ENCODE results near the gene CCDC120. TPM values are rescaled to one million over a fixed set of nuclear protein-coding genes. Genes with fewer than 3 reads are reported as not detected.

CCDC120 gene
- total and polyA plus RNA-seq, 9 of the 15 experiments (the other 6 are each of a cell fraction or from before 2014, with no cell fraction given) = 0.13 to 3.6 (median 0.54) TPM

DNA sequence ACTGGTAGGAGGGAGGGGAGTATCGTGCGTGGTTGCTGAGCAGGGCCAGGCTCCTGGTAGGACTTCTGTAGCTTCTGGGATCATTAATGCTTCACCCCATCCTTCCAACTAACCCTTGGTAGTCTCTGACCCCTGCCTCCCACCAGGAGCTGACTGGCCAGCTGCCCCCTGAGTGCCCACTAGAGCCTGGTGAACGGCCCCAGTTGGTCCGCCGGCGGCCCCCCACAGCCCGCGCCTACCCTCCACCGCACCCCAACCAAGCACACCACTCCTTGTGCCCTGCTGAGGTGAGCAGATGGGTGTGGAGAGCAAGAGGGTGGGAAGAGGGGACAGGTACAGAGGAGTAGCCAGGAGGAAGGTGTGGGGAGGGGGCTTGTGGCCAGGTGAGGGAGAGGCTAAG, 4.9 kb downstream of the CCDC120 start (continued):
- TF ChIP-seq PPARD (CRISPR knock-in tag; IDR thresholded peaks at IDR 0.05) = no peak
- TF ChIP-seq NEUROD1 (IDR thresholded peaks at IDR 0.05; ENCODE audit: borderline replicate concordance, low read depth, low read length, partially characterized antibody) = no peak
- no peak for TF ChIP-seq ZNF280B (CRISPR knock-in tag; IDR thresholded peaks at IDR 0.05)
- TF ChIP-seq ZNF384 (IDR thresholded peaks at IDR 0.05; ENCODE audit: low read depth, low read length) = no peak

- Histone ChIP-seq H3K79me2 (ENCODE audit: control insufficient read depth, insufficient read depth, low read length) (no peaks in the 10 kb centered on the region), H2AFZ (ENCODE audit: low read depth, low read length) (no peak overlapping the region), H3K36me3 (ENCODE audit: control insufficient read depth, insufficient read depth, low read length) (no peaks in the 10 kb centered on the region), H4K20me1 (replicated peaks; ENCODE audit: control insufficient read depth, insufficient read depth, low read length) (no peaks in the 10 kb centered on the region), H3K9me3 (replicated peaks; ENCODE audit: control insufficient read depth, insufficient read depth, low read depth, low read length) (no peaks in the 10 kb centered on the region), H3K4me2 (ENCODE audit: insufficient read depth, low read length) (no peak overlapping the region), H3K4me3 (no peak overlapping the region), H3K9me1 (ENCODE audit: control insufficient read depth, insufficient read depth, low read length) (no peaks in the 10 kb centered on the region), H3K4me1 (replicated peaks in 1 of 2; ENCODE audit: control insufficient read depth in 2 of 2, insufficient read depth in 2 of 2, low read length in 2 of 2) (peaks cover 0 to 35% of the 10 kb centered on the region in 2 experiments; a peak in 4 of 5 replicates), H3K27me3 (ENCODE audit: control insufficient read depth in 2 of 2, insufficient read depth in 2 of 2, low read length in 2 of 2) (no peaks in the 10 kb centered on the region), H3K27ac (ENCODE audit: extremely low read depth, low read depth, low read length) (no peak overlapping the region), H3K9ac (ENCODE audit: insufficient read depth in 1 of 2, low read depth in 2 of 2, low read length in 2 of 2) (no peak overlapping the region; a peak in 1 of 4 replicates)
- in situ Hi-C loops (cut with MboI) = no loop called here
- intact Hi-C loops (cut with micrococcal nuclease) = no loop called here
- 79% methylated on average over 6 of the region's 20 CpGs for whole genome bisulfite sequencing (ENCODE audit: insufficient coverage, low coverage, missing lambda C conversion rate)
- ATAC-seq = no peak
- ChIA-PET CTCF (ENCODE audit: low intra/inter-chr PET ratio) (no interaction called here), POLR2A (interaction anchor here (1.0 kb wide), 1 partner anchor 16 kb away, joined by 3 read pairs; no protein-coding TSS in a partner anchor)
- no TSS peak for BruUV-seq (replicated peaks)
- no peak for DNase-seq (ENCODE audit: extremely low read depth in 1 of 4, low spot score in 3 of 4)
- no peak for FAIRE-seq
- no peak for TF ChIP-seq ZC3H11A (IDR thresholded peaks at IDR 0.05; ENCODE audit: low read depth, low read length)
- TF ChIP-seq HMG20B (CRISPR knock-in tag; IDR thresholded peaks at IDR 0.05) = no peak
- no peak for TF ChIP-seq CBX3 (IDR thresholded peaks at IDR 0.05; ENCODE audit: borderline replicate concordance in 1 of 2, low read length in 2 of 2)
- TF ChIP-seq ZNF174 (CRISPR knock-in tag; IDR thresholded peaks at IDR 0.05) = no peak
- no peak for TF ChIP-seq PTBP1 (IDR thresholded peaks at IDR 0.05; ENCODE audit: low read depth, low read length)
- TF ChIP-seq MIER1 (IDR thresholded peaks at IDR 0.05; ENCODE audit: low read depth) = no peak
- TF ChIP-seq FOXM1 (IDR thresholded peaks at IDR 0.05; ENCODE audit: low read depth) = no peak
- TF ChIP-seq FOXM1 (CRISPR knock-in tag; IDR thresholded peaks at IDR 0.05; ENCODE audit: low read depth) = no peak
- TF ChIP-seq NKRF (IDR thresholded peaks at IDR 0.05; ENCODE audit: borderline replicate concordance) = no peak
- no peak for TF ChIP-seq DEAF1 (CRISPR knock-in tag; IDR thresholded peaks at IDR 0.05)
- no peak for TF ChIP-seq ARID2 (IDR thresholded peaks at IDR 0.05)
- TF ChIP-seq, protein P1, sequence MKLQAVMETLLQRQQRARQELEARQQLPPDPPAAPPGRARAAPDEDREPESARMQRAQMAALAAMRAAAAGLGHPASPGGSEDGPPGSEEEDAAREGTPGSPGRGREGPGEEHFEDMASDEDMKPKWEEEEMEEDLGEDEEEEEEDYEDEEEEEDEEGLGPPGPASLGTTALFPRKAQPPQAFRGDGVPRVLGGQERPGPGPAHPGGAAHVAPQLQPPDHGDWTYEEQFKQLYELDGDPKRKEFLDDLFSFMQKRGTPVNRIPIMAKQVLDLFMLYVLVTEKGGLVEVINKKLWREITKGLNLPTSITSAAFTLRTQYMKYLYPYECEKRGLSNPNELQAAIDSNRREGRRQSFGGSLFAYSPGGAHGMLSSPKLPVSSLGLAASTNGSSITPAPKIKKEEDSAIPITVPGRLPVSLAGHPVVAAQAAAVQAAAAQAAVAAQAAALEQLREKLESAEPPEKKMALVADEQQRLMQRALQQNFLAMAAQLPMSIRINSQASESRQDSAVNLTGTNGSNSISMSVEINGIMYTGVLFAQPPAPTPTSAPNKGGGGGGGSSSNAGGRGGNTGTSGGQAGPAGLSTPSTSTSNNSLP (IDR thresholded peaks at IDR 0.05; ENCODE audit: borderline replicate concordance, low read depth, low read length) = no peak
These were observed 5.5 kb downstream of the CCDC120 start for GRCh38 chrX:49064303-49064702.
